H4 (cell line): ENCODE results near the gene RAP1A. TPM values are rescaled to one million over a fixed set of nuclear protein-coding genes. Genes with fewer than 3 reads are reported as not detected.
"Not testable (repeated sequence)": the region's sequence is repeated elsewhere in the genome, so short reads cannot be mapped to it uniquely, and the experiment has no call there.

ENCODE experiments used
- DNase-seq: peaks from one replicate; pipeline ENCODE4 v3.0.0-alpha.2; 2015; ENCODE audit warnings: low spot score
- total RNA-seq: library from RNA; depleted of rRNA; stranded (reverse); fragments of >200 nt; shearing (Covaris generic); gene quantifications from 2 replicates; pipeline ENCODE4 v1.2.3, GENCODE V29; 2014

The RAP1A gene
- total RNA-seq, 1 experiment from 2014 or later, result 32.4 TPM

DNA sequence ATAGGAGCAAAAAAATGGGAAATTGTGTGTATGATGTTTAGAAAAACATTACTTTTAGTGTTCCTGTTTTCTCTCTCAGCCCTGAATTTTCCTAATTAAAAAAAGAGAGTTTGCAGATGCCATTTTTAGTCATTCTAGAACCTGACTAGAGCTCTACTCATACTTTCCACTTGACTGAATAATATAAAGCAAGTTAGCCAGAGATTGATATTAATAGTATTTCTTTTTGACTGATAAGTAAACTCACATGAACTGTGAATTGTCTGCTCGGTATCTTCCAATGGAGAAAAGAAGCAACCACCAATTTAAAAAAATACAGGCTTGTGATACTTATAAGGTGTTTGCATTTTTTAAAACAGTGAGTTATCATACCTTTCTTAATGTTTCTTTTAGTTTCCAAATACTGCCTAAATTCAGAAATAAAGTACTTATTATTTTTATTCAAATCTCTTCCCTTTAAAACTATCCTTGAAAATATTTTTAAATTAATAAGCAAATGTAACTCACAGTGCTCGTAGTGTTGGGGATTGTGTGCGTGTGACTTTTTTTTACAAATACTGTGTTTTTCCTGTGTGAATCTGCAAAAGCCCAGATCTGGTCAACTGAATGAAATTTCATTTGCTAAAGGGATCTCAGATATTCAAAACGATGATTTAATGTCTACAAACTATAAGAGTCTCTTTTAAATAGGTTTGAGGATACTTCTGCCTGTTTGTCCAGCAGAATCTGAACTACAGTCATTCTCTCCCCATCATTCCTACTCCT is 9.8 kb downstream of the RAP1A start:
- no peak for DNase-seq

DNA sequence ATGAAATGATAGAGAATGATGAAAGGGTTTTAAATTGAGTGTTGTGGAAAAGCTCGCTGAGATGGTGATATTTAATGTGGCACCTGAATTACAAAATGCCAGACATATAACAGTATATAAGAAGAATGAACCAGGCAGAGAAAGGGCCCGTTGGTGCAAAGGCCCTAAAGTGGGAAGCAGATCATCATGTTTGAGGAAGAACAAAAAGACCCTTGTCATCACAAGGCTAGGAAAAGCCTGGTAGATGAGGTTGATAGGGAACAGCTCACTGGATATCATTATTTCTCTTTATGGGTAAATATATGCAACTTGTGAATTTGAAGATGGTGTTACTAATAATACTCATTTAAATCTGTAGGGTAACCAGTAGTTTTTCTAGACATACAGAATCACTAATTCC is 11.0 kb downstream of the RAP1A start:
- DNase-seq, result no peak

GRCh38 chr1:111631502-111631901 is 11.9 kb downstream of the RAP1A start:
- no peak for DNase-seq

GRCh38 chr1:111632771-111633170 is 13.2 kb downstream of the RAP1A start:
- not testable (repeated sequence) for DNase-seq

DNA sequence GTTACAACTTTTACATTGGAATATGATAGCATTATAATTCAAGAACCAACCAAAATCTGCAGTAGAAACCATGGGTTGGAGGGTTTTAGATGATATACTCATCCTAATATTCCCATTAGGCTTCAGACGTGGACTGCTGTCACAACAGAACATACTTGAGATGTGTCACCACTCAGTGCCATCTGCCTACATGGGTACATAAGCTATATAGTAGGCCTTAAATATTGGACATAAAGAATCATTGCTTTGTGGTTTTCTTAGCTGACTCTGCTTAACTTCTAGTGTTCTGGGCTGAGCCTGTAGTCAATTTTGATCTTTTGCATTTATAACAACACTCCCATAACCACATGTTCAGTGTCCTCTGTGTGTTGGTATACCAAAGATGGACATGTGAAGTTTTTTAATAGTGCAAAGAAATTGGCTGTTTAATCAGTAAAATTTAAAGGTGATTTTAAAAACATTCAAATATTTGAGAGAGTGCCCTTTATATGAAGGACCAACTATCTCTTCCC is 14.2 kb downstream of the RAP1A start:
- DNase-seq, result no peak

- DNase-seq, result no peak
Measured at GRCh38 chr1:111635324-111636009, 15.9 kb downstream of the RAP1A start.

DNA sequence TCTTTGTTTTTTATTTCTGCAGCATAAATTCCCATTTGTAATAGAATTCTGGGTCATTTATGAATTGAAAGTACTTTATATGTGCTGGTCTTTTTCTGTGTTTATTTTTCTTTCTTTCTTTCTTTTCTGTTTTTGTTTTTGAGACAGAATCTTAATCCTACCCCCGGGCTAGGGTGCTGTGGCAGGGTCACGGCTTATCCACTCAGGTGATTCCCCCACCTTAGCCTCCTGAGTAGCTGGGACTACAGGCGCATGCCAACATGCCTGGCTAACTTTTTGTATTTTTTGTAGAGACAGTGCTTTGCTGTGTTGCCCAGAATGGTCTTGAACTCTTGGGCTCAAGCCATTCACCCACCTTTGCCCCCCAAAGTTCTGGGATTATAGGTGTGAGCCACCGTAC is 18.7 kb downstream of the RAP1A start:
- no peak for DNase-seq

DNA sequence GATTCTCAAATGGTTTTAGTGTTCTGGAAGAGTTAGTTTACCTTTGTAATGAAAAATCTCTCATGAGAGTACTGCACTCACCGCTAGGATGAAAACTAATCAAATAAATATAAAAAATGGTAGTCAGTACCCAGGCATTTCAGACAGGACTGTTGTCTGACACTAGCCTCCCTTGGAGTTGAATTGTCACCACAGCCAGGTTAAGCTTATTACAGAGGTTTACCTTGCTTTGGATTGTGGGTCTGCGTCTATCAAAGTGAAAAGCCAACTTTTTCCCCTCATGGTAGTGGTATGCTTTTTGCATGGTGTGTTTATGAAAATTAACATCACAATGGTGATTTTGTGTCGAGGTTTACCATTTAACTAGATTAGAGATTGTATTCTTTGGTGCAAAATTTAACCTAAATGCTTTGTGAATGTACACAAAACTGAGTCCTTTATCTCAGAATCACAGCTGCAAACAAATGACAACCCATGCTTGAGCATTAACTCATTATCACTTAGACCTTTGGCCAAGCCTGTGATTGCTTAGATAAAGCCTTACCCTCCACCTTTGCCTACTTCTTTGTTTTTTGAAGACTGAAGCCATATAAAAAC is 20.1 kb downstream of the RAP1A start:
- DNase-seq, result no peak

GRCh38 chr1:111643097-111643496 is 23.5 kb downstream of the RAP1A start:
- no peak for DNase-seq

DNA sequence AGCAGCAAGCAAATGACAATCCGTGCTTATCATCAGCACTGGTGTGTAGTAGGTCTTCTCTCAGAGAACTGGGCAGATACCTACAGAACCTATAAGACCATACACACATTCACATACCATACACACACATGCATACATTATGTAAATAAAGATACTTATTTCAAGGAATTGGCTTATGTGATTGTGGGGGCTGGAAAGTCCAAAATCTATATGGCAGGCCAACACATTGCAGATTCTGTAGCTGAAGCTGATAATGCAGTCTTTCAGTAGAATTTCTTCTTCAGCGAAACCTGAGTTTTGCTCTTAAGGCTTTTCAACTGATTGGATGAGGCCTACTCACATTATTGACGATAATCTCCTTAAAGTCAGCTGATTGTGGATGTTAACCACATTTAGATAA is 24.1 kb downstream of the RAP1A start:
- DNase-seq, result no peak

GRCh38 chr1:111644506-111644905 is 24.9 kb downstream of the RAP1A start:
- DNase-seq, result no peak

- no peak for DNase-seq
Measured at GRCh38 chr1:111647736-111648135, 28.1 kb downstream of the RAP1A start.

DNA sequence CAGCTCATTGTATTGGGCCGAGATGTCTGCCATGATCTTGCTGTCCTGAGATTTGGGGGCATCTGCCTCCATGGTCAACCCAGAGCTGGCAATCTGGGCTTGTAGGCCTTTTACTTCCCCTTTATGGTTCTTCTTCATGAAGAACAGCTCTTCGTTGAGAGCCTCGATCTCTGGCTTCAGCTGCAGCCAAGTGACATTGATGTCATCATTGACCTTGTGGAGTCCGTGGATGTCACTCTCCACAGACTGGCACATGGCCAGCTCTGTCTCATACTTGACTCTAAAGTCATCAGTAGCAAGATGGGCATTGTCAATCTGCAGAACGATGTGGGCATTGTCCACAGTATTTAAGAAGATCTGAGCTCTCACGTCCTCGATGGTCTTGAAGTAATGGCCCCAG is 29.2 kb downstream of the RAP1A start:
- DNase-seq, result no peak

GRCh38 chr1:111649227-111649626 is 29.6 kb downstream of the RAP1A start:
- no peak for DNase-seq

DNA sequence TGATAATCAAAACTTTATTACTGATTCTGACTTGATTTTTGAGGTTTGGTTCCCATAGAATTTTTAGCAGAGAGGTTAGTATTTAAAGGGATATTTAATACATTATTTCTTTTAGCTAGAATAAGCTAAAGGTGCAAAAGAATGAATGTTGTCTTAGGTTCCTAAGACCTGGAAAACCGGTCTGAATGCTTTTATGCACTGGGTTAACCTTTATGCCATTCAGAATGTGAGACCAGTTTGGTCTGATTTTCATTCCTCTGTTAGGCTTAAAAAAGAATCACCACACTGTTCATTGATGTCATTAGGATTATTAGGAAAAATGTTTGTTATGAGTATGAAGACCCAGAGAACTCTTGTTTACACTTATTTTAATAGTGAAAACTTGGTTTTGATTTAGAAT is 30.1 kb downstream of the RAP1A start:
- no peak for DNase-seq

DNA sequence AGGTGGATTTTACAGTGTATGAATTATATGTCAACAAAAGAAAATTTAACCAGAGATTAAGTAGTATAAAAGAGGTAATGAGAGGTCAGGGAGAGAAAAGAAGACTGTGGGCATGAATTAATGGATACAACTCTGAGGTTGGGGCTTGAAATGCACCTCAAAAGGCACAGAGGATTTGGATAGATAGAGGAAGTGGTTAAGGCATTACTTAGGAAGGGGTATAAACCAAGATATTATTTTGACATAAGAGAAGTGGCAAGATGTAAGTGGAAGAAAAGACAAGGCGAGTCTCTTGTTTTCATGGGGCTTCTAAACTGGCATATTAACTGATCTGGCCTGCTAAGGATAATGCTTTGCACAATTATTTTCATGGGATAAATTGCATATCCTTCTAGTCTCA is 34.1 kb downstream of the RAP1A start:
- no peak for DNase-seq

DNA sequence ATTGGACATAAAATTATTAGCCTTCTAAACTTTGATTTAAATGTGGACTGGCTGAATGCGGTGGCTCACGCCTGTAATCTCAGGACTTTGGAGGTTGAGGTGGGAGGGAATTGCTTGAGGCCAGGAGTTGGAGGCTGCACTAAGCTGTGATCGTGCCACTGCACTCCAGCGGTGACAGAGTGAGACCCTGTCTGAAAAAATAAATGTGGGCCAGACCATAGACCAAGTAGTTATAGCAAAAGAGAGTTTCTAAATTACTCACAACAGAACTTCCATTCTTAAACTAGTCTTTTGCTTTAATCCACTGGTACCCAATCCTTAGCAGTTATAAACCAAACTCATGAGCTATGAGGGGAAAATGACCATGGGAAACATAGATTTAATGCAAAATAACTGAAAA is 35.2 kb downstream of the RAP1A start:
- no peak for DNase-seq

- peak; percentile 23 for DNase-seq
Measured at GRCh38 chr1:111656086-111657017, 36.8 kb downstream of the RAP1A start.

DNA sequence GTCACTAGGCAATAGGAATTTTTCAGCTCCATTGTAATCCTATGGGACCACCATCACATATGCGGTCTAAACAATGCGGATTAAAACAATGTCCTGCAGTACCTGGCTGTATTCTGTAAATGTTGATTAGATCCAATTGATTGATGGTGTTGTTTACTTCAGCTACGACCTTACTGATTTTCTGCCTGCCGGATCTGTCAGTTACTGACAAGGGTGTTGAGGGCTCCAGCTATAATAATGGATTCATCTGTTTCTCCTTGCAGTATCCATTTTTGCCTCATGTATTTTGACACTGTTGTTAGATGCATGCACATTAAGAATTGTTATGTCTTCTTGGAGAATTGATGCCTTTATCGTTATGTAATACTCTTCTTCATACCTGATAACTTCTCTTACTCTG is 39.0 kb downstream of the RAP1A start:
- DNase-seq, result no peak

DNA sequence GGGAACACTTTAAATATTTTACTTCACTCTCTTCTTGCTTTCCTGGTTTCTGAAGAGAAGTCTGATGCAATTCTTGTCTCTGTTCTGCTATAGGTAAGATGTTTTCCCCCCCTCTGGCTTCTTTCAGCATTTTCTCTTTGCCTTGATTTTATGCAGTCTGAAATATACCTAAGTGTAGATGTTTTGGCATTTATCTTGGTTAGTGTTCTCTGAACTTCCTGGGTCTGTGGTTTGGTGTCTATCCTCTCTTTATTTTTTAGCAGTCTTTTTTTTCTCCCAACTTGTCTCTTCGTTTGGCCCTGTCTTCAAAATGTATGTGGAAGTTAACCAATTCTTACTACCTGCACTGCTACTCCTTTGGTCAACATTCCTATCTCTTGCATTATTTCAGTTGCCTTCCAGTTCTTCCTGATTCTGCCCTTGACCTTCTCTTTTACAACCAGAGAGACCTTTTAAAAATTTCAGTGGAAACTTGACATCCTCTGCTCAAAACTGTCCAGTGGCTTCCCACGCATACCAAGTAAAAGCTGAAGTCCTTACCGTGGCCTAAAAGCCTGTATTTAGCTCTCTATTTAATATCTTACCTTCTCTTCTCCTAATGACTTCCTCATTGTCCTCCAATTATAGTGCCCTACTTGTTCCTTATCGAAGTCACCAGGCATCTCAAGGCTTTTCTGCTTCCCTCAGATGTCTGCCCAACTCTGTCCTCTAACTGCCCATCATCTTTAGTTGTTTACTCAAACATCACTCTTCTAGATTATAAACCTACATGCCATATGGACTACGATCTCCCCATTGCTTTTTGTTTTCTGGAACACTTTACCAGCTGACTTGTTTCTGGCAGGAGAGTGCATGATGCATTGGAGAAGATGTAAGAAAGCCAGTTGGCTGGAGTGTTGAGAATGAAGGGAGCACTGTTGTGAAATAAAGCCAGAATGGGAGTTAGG is 40.9 kb downstream of the RAP1A start:
- no peak for DNase-seq

DNA sequence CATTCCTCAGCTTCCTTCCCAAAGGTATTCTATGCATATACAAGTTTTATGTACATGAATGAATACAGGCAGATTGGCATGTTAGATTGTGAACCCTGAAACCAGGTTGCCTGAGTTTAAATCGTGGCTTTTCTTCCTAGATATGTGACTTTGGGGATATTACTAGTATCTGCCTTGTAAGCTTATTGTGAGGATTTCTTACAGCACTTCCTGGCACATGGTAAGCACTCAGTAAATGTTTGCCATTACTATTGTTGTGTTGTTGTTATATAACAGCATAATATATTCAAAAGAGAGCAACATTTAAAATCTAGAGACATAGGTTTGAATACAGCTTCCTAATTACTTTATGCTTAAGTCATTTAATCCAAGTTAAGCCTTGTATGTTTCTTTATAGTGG is 45.1 kb downstream of the RAP1A start:
- DNase-seq, result no peak
